HepG2 (cell line): ENCODE results near the gene SLC34A3. TPM values are rescaled to one million over a fixed set of nuclear protein-coding genes. Genes with fewer than 3 reads are reported as not detected.

Experiments used
- BCLAF1 ChIP-seq: fragments of 450-650 bp; IDR thresholded peaks from 2 replicates; pipeline ENCODE4 v1.6.1; 2017; ENCODE audit warnings: mild to moderate bottlenecking
- EHMT2 ChIP-seq: fragments of 200-600 bp; sonication (generic); IDR thresholded peaks from 2 replicates; pipeline ENCODE4 v1.7.0; 2017; ENCODE audit warnings: antibody characterized with exemption, low read depth, low read length, borderline replicate concordance
- ETS1 ChIP-seq: sonication (generic); formaldehyde crosslinking; IDR thresholded peaks from 2 replicates; pipeline ENCODE4 v1.4.0; 2020; ENCODE audit warnings: missing genetic modification reagents
- HOXA9 ChIP-seq: sonication (generic); formaldehyde crosslinking; IDR thresholded peaks from 2 replicates; pipeline ENCODE4 v1.8.1; 2022; ENCODE audit warnings: missing genetic modification reagents, mild to moderate bottlenecking, moderate library complexity, borderline replicate concordance
- IKZF1 ChIP-seq: fragments of 450-650 bp; IDR thresholded peaks from 2 replicates; pipeline ENCODE4 v1.7.1; 2016
- IRF9 ChIP-seq: sonication (generic); formaldehyde crosslinking; IDR thresholded peaks from 2 replicates; pipeline ENCODE4 v1.8.0; 2022; ENCODE audit warnings: missing genetic modification reagents, mild to moderate bottlenecking, borderline replicate concordance
- KDM2A ChIP-seq: sonication (generic); formaldehyde crosslinking; IDR thresholded peaks from 2 replicates; pipeline ENCODE4 v1.4.0; 2020; ENCODE audit warnings: low read depth, missing genetic modification reagents, borderline replicate concordance
- MAFG ChIP-seq: sonication (generic); formaldehyde crosslinking; IDR thresholded peaks from 2 replicates; pipeline ENCODE4 v1.5.1; 2020; ENCODE audit warnings: mild to moderate bottlenecking, missing genetic modification reagents
- MBNL3 ChIP-seq: fragments of 250-450 bp; sonication (Bioruptor Pico); conservative IDR thresholded peaks from 2 replicates; pipeline ENCODE4 v1.8.0; 2022; ENCODE audit warnings: mild to moderate bottlenecking, inconsistent platforms
- ONECUT2 ChIP-seq: sonication (generic); formaldehyde crosslinking; IDR thresholded peaks from 2 replicates; pipeline ENCODE4 v1.4.0; 2020; ENCODE audit warnings: missing genetic modification reagents
- PAWR ChIP-seq: sonication (generic); formaldehyde crosslinking; IDR thresholded peaks from 2 replicates; pipeline ENCODE4 v1.4.0; 2020; ENCODE audit warnings: missing genetic modification reagents, mild to moderate bottlenecking, borderline replicate concordance
- REXO4 ChIP-seq: sonication (generic); formaldehyde crosslinking; IDR thresholded peaks from 2 replicates; pipeline ENCODE4 v1.8.0; 2022; ENCODE audit warnings: missing genetic modification reagents, mild to moderate bottlenecking, borderline replicate concordance
- SNAI1 ChIP-seq: sonication (generic); formaldehyde crosslinking; IDR thresholded peaks from 2 replicates; pipeline ENCODE4 v1.5.0; 2020; ENCODE audit warnings: mild to moderate bottlenecking, missing genetic modification reagents, borderline replicate concordance
- TFAP4 ChIP-seq: sonication (generic); IDR thresholded peaks from 2 replicates; pipeline ENCODE4 v1.6.1; 2016; ENCODE audit warnings: low read depth, borderline replicate concordance
- TGIF2 ChIP-seq: IDR thresholded peaks from 2 replicates; pipeline ENCODE4 v1.6.1; 2016; ENCODE audit warnings: control low read depth, missing compliant biosample characterization
- ZNF101 ChIP-seq: sonication (generic); formaldehyde crosslinking; IDR thresholded peaks from 2 replicates; pipeline ENCODE4 v1.4.0; 2020; ENCODE audit warnings: mild to moderate bottlenecking, low read depth, missing genetic modification reagents, borderline replicate concordance
- ZNF460 ChIP-seq: sonication (generic); formaldehyde crosslinking; IDR thresholded peaks from 2 replicates; pipeline ENCODE4 v1.5.1; 2020; ENCODE audit warnings: missing genetic modification reagents, mild to moderate bottlenecking, borderline replicate concordance
- ZNF557 ChIP-seq: sonication (generic); formaldehyde crosslinking; IDR thresholded peaks from 2 replicates; pipeline ENCODE4 v1.4.0; 2020; ENCODE audit warnings: missing genetic modification reagents
- ZNF558 ChIP-seq: sonication (generic); formaldehyde crosslinking; IDR thresholded peaks from 2 replicates; pipeline ENCODE4 v1.9.0; 2022; ENCODE audit warnings: mild to moderate bottlenecking, missing genetic modification reagents, borderline replicate concordance
- ZNF574 ChIP-seq: sonication (generic); formaldehyde crosslinking; IDR thresholded peaks from 2 replicates; pipeline ENCODE4 v1.4.0; 2020; ENCODE audit warnings: missing genetic modification reagents
- ZNF746 ChIP-seq: sonication (generic); formaldehyde crosslinking; IDR thresholded peaks from 2 replicates; pipeline ENCODE4 v1.8.0; 2022; ENCODE audit warnings: mild to moderate bottlenecking, missing genetic modification reagents
- polyA plus RNA-seq, 8 experiments: library from polyadenylated mRNA; depleted of rRNA in 3 of 8; stranded (reverse) in 7 of 8; unstranded in 1 of 8; fragments of >200 nt; fragmentation: Illumina TruSeq in 4 of 8; extraction: Trizol in 4 of 8; gene quantifications; 2 replicates each; pipeline versions ENCODE4 v1.2.1 to v1.2.3, GENCODE V29; 2011 to 2016; ENCODE audit warnings: low read depth in 4 of 8, missing spikeins in 1 of 8, mixed read lengths in 1 of 8; ENCODE audit not compliant: insufficient read depth in 1 of 8
- total RNA-seq, 5 experiments: library from RNA; depleted of rRNA; stranded (reverse); fragments of >200 nt; fragmentation: Illumina TruSeq; extraction: Trizol; gene quantifications; 2 replicates each; pipeline ENCODE4 v1.2.3, GENCODE V29; 2016; ENCODE audit warnings: low read depth in 1 of 5

Gene SLC34A3
- total and polyA plus RNA-seq, 2 of the 13 experiments (the other 11 are each of a cell fraction or from before 2014, with no cell fraction given): 0.07 to 1.0 TPM

GRCh38 chr9:137240318-137240840, 9.7 kb downstream of the SLC34A3 start (continued):
- TF ChIP-seq ETS1 (CRISPR knock-in tag) (peak; percentile 91), IKZF1 (no peak), BCLAF1 (no peak), PAWR (no peak), ONECUT2 (CRISPR knock-in tag) (no peak), EHMT2 (no peak), HOXA9 (CRISPR knock-in tag) (no peak; the same call in 1 of the 2 replicates), TGIF2 (peak; percentile 30; the same call in 1 of the 2 replicates), ZNF101 (CRISPR knock-in tag) (0 out of 2 replicates have a peak, but pooled peaks have one; percentile 66), IRF9 (CRISPR knock-in tag) (peak; percentile 80; the same call in 1 of the 2 replicates), SNAI1 (CRISPR knock-in tag) (no peak), ZNF557 (CRISPR knock-in tag) (peak; percentile 89), ZNF558 (peak; percentile 63; the same call in 1 of the 2 replicates), ZNF746 (CRISPR knock-in tag) (peak; percentile 89), MAFG (CRISPR knock-in tag) (no peak), KDM2A (CRISPR knock-in tag) (no peak; the same call in 1 of the 2 replicates), MBNL3 (CRISPR knock-in tag) (no peak), ZNF460 (no peak; the same call in 1 of the 2 replicates), REXO4 (CRISPR knock-in tag) (no peak), TFAP4 (peak; percentile 14; the same call in 1 of the 2 replicates), ZNF574 (CRISPR knock-in tag) (peak; percentile 58)
